Fibroblast of lung (primary cell): ENCODE results near the gene SAV1.

ENCODE experiments used
- EZH2 ChIP-seq: IDR thresholded peaks from 2 replicates; pipeline ENCODE4 v1.5.1; 2012; ENCODE audit warnings: low read length, control low read depth, mild to moderate bottlenecking; ENCODE audit errors: missing control alignments
- TF ChIP-seq, protein P1 (sequence below), 2 donors: IDR thresholded peaks in 1 of 2; conservative IDR thresholded peaks in 1 of 2; 1 replicate in 1 of 2; 2 replicates in 1 of 2; pipeline ENCODE4 v1.5.1; 2011 to 2012; ENCODE audit warnings: low read length in 2 of 2, control low read depth in 1 of 2, inconsistent platforms in 1 of 2, low read depth in 1 of 2, mild to moderate bottlenecking in 1 of 2

DNA sequence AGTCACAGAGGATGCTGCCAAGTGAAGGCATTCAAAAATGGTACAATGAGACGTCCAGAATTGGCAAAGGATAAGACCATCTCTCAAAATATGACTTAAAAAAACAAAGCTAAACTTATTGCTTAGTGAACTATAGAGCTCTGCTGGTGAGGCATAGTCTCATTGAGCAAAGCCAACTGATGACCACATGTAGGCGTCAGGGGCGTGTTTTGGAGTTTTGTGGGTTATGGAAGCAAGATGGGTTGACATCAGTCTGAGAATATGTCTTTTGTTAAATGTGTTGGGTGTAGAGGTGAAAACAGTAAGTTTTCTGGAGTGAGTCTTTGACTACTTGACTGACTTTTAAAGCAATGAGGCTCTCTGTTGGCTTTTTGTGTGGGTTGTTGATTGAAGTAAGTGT, 60.9 kb downstream of the SAV1 start:
- TF ChIP-seq, protein P1, sequence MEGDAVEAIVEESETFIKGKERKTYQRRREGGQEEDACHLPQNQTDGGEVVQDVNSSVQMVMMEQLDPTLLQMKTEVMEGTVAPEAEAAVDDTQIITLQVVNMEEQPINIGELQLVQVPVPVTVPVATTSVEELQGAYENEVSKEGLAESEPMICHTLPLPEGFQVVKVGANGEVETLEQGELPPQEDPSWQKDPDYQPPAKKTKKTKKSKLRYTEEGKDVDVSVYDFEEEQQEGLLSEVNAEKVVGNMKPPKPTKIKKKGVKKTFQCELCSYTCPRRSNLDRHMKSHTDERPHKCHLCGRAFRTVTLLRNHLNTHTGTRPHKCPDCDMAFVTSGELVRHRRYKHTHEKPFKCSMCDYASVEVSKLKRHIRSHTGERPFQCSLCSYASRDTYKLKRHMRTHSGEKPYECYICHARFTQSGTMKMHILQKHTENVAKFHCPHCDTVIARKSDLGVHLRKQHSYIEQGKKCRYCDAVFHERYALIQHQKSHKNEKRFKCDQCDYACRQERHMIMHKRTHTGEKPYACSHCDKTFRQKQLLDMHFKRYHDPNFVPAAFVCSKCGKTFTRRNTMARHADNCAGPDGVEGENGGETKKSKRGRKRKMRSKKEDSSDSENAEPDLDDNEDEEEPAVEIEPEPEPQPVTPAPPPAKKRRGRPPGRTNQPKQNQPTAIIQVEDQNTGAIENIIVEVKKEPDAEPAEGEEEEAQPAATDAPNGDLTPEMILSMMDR (conservative IDR thresholded peaks at IDR 0.05 in 1 of 2, IDR thresholded peaks at IDR 0.05 in 1 of 2; ENCODE audit: low read depth in 1 of 2, low read length in 2 of 2) = no peak
- no peak for TF ChIP-seq EZH2
